CD4-positive, alpha-beta T cell treated with Interleukin-4 for 1 hour (primary cell): ENCODE data around the gene ITPR3.

Source experiments
- DNase-seq, 2 donors: peaks; one replicate each; pipeline ENCODE4 v3.0.0-alpha.2; 2020 to 2022

The ITPR3 gene

GRCh38 chr6:33688451-33689147 lies 67.5 kb downstream of the ITPR3 start:
- no peak for DNase-seq

- DNase-seq: no peak
These were observed 68.0 kb downstream of the ITPR3 start for GRCh38 chr6:33689148-33689494.

DNA sequence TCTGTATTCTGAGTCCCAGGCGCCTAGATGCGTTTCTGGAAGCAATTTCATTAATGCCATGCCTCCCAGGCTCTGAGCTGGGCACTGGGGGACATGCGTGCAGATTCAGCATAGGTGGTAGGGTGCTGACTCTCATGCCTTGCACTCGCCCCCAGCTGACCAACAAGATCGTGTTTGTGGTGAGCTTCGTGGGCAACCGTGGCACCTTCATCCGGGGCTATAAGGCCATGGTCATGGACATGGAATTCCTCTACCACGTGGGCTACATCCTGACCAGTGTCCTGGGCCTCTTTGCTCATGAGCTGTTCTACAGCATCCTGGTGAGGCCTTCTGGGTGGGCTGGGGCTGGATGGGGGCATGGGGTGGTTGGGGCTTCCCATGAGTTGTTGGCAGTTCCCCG lies 68.8 kb downstream of the ITPR3 start:
- no peak for DNase-seq

DNA sequence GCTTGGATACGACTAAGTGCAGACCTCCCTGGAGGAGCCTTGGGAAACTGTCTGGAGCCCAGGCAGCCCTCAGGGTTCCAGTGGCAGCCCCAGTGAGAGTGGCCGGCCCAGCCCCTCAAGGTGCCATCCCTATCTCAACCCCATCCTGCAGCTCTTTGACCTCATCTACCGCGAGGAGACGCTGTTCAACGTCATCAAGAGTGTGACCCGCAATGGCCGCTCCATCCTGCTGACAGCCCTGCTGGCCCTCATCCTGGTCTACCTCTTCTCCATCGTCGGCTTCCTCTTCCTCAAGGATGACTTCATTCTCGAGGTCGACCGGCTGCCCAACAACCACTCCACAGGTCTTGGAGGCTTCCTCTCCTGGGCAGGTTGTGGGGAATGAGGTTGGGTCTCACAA lies 69.6 kb downstream of the ITPR3 start:
- no peak for DNase-seq

DNA sequence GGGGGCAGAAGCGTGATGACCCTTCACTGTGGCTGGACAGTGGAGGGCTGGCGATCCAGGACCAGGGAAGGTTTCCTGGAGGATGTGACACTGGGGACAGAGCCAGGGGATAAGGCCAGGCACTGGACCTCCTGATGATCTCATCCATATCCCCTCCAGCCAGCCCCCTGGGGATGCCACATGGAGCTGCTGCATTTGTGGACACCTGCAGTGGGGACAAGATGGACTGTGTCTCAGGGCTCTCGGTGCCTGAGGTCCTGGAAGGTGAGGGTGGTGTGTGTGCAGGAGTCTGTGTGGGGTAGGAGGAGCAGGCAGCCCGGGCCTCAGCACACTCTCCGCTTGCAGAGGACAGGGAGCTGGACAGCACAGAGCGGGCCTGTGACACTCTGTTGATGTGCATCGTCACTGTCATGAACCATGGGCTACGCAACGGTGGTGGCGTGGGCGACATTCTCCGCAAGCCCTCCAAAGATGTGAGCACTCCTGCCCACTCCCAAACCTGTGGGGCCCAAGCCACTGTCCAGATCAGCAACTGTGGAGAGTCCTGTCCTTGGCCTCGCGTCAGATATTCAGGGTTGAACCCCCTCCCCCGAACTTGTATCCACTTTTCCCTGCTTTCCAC lies 70.4 kb downstream of the ITPR3 start:
- no peak for DNase-seq

- no peak for DNase-seq
These were observed 71.1 kb downstream of the ITPR3 start for GRCh38 chr6:33692078-33692759.

DNA sequence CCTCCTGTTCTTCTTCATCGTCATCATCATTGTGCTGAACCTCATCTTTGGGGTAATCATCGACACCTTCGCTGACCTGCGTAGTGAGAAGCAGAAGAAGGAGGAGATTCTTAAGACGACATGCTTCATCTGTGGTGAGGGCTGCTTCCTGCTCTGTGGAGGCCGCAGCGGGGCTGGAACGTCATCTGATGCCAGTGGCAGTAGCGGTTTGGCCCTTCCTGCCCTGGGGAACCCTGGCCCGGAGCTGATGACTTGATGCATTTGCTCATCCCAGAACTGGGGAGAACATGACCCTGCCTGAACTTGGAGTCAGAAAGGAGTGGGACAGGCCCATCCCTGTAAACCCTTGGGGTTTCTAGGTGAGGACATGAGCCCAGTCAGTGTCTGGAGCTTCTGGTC lies 71.6 kb downstream of the ITPR3 start:
- DNase-seq: peak; percentile 69 to 79

GRCh38 chr6:33693186-33694105 lies 72.3 kb downstream of the ITPR3 start:
- no peak for DNase-seq

- DNase-seq: peak; percentile 61 to 64
These were observed 73.3 kb downstream of the ITPR3 start for GRCh38 chr6:33694401-33694931.

DNA sequence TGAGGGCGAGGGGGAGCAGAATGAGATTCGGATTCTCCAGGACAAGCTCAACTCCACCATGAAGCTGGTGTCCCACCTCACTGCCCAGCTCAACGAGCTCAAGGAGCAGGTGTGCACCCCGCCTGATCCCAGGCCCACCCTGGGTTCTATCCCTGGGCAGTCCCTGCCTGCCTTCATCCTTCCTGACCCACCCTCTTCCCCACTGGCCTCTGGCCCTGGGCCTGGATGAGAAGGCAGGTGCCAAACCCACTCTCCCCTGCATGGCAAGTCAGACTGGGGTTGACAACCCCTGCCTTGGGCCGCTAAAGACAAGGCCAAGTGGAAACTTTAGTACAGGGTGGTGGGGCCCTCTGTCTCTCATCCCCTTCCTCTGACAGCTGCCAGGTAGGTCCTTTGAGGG lies 73.9 kb downstream of the ITPR3 start:
- DNase-seq: no peak

DNA sequence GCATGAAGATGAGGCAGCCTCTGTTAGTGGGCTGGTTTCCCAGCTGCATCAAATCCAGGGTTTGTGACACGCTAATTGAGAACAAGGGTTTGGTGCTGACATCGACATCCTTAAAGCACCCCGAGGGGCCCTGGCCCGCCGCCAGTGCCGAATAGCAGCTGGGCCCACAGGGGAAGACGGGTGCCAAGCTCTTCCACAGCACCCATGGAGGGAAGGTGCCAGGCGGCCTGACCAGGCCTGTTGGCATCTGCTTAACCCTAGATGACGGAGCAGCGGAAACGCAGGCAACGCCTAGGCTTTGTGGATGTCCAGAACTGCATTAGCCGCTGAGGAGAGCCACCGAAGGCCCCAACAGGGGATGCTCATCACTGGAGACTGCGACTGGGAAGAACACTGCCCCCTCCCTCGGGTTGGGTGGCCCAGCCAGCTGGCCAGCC lies 74.3 kb downstream of the ITPR3 start:
- DNase-seq: no peak

- DNase-seq: no peak
These were observed 75.0 kb downstream of the ITPR3 start for GRCh38 chr6:33696076-33696475.

GRCh38 chr6:33696548-33697518 lies 75.7 kb downstream of the ITPR3 start:
- DNase-seq: peak; percentile 48 to 70

GRCh38 chr6:33697845-33698244 lies 76.7 kb downstream of the ITPR3 start:
- no peak for DNase-seq

DNA sequence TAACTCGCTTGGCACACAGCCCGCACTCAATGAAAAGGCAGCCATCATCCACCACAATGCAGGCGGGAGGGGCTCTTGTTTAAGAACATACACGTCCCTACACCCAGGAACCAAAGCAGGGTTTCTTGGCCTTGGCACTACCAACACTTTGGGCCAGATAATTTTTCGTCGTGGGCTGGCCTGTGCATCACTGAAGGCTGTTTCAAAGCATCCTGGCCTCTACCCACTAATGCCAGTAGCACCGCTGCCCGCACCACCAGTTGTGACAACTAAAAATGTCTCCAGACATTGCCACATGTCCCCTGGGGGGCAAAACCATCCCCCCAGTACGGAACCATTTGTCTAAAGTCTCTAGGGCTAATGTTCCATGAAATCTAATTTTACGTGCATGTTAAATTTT lies 77.4 kb downstream of the ITPR3 start:
- DNase-seq: no peak

- no peak for DNase-seq
These were observed 78.0 kb downstream of the ITPR3 start for GRCh38 chr6:33699131-33699530.

DNA sequence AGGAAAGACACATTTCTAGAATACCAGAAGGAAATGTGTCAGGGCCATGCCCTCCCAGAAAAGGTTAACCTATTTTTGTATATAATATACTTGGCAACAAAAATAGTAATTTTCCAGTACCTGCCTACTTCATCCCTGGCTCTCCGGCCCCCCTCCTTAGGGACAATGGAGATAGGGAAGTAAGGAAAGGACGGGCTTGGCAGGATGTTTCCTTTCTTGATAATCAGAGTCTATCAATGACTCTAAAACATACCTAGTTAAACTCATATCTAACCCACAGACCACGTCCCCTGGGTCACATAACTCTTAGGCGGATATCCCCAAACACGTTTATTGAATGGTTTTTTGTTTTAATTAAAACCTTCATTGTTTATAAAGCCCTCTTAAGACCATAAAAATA lies 78.6 kb downstream of the ITPR3 start:
- no peak for DNase-seq

DNA sequence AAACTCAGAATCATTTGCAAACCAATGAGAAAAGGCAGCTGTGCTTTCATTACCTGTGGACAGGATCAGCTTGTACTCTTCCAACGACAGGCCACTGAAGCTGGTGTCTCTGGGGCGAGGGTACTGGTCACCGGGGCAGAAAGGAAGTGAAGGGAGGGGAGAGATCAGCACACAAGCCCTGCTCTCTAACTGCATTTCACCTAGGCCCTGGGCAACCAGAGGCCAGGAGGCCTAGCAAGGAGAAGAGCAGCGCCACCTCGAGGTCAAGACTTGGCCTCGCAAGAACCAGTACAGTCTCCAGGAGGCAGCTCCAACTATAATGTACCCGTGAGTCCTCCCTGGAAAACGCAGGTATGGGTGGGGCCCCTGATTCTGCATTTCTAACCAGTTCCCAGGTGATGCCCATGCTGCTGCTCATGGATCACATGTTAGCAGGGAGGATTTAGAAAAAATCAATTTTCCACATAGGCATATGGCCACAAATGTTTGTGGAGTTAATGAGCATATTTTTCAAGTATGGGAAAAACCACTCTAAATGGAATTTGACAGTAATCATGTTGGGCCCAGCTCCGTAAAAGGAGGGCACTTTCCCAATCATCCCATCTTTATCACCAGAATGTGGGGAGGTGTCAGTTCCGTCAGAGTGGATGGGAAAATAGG lies 79.4 kb downstream of the ITPR3 start:
- peak; percentile 73 to 79 for DNase-seq

GRCh38 chr6:33702345-33702977 lies 81.3 kb downstream of the ITPR3 start:
- DNase-seq: peak; percentile 46 to 53

- DNase-seq: no peak
These were observed 83.3 kb downstream of the ITPR3 start for GRCh38 chr6:33704215-33705066.
